Progenitor cell of endocrine pancreas (in vitro differentiated cells): Measurements from ENCODE around the gene CHPF. TPM values are rescaled to one million over a fixed set of nuclear protein-coding genes. Genes with fewer than 3 reads are reported as not detected.

Experiments used
- DNase-seq: peaks from one replicate; pipeline ENCODE4 v3.0.0; 2021; ENCODE audit warnings: low spot score; ENCODE audit not compliant: unreplicated experiment
- H3K27ac Mint-ChIP-seq: 2 replicates; pipeline ENCODE4 v1.8.0; 2021; ENCODE audit warnings: mild to moderate bottlenecking, moderate library complexity, mixed read lengths
- H3K27me3 Mint-ChIP-seq: 2 replicates; pipeline ENCODE4 v1.8.0; 2021; ENCODE audit warnings: mixed read lengths
- H3K36me3 Mint-ChIP-seq: 2 replicates; pipeline ENCODE4 v1.8.0; 2022; ENCODE audit warnings: mixed read lengths; ENCODE audit not compliant: insufficient read depth
- H3K4me1 Mint-ChIP-seq: 2 replicates; pipeline ENCODE4 v1.8.0; 2021; ENCODE audit warnings: low read depth, mixed read lengths
- H3K4me3 Mint-ChIP-seq: 2 replicates; pipeline ENCODE4 v1.8.0; 2021; ENCODE audit warnings: low read depth, mild to moderate bottlenecking, moderate library complexity, mixed read lengths
- H3K9me3 Mint-ChIP-seq: 2 replicates; pipeline ENCODE4 v1.8.0; 2021; ENCODE audit warnings: low read depth, mixed read lengths
- CTCF ChIP-seq: fragments of 200-600 bp; sonication (generic); IDR thresholded peaks from one replicate; pipeline ENCODE4 v1.5.0; 2021; ENCODE audit warnings: antibody characterized with exemption, mild to moderate bottlenecking; ENCODE audit not compliant: unreplicated experiment
- total RNA-seq: library from RNA; stranded (reverse); gene quantifications from 2 replicates; pipeline ENCODE4 v1.2.1, GENCODE V29; 2021

The CHPF gene
- total RNA-seq, 1 donor from 2014 or later: 49.1 TPM

GRCh38 chr2:219573166-219573565, 29.6 kb upstream of the CHPF start:
- peaks cover 6% of the 10 kb centered on the region for H3K36me3 Mint-ChIP-seq
- H3K4me3 Mint-ChIP-seq: no peak overlapping the region
- peaks cover 5% of the 10 kb centered on the region for H3K27me3 Mint-ChIP-seq
- peak overlapping the region; percentile 35 for H3K27ac Mint-ChIP-seq
- peaks cover 33% of the 10 kb centered on the region for H3K4me1 Mint-ChIP-seq
- no peak for DNase-seq
- TF ChIP-seq CTCF: no peak
- H3K9me3 Mint-ChIP-seq: no peaks in the 10 kb centered on the region

GRCh38 chr2:219572237-219573001, 28.8 kb upstream of the CHPF start, which contains the start of gene INHA:
Gene INHA, plus strand, starts transcription at chr2:219572310. Its CDS starts 65 bp downstream, at chr2:219572375.
- peak within 1 kb of the TSS; percentile 61 for H3K4me3 Mint-ChIP-seq
- no peak for TF ChIP-seq CTCF
- peaks cover 7% of the 10 kb centered on the region for H3K36me3 Mint-ChIP-seq
- no peak for DNase-seq
- peaks cover 5% of the 10 kb centered on the region for H3K27me3 Mint-ChIP-seq
- peaks cover 30% of the 10 kb centered on the region for H3K4me1 Mint-ChIP-seq
- no peaks in the 10 kb centered on the region for H3K9me3 Mint-ChIP-seq
- peak within 1 kb of the TSS; percentile 96 for H3K27ac Mint-ChIP-seq

DNA sequence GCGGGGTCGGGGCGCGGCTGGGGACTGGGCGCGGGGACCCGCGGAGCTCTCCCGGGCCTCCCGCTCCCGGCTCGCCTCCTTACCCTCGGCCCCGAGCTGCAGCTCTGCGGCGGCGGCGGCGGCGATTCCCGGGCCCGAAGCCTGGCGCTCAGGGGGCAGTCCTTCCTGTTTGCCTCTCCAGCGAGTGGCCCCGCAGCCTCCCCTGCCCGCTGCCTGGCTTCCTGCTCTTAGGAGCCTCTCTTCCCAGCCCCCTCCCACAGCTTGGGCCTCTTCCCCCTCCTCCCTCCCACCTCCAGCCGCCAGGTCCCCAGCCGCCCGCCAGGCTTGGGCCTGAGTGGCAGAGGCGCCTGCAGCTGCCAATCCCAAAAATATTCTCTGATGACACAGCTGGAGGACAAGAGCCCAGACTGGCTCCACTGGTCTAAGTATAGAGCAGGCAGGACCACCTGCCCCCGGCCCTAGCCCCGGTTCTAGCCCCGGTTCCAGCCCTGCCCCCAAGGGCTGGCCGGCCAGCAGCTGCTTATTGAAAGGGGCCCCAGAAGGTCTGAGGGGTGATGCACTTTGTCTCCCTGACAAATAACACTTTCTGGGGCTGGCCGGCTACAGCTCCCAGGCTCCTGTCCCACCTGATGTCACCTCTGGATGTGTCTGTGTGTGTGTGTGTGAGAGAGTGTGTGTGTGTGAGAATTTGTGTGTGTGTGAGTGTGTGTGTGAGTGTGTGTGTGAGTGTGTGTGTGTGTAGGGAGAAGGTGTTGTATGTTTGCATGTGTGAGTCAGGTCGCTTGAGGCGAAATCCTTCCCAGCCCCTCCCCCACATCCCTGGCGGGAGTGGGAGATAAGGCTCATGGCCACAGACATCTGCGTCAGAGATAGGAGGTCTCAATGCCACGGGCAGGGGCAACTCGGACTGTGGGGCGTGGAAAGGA, 28.0 kb upstream of the CHPF start, which contains the start of gene OBSL1:
TSS of gene OBSL1 (minus strand) at position 229 of the 926 bp plus-strand sequence. CDS start 307 bp downstream, outside the sequence.
- H3K4me1 Mint-ChIP-seq: peaks cover 21% of the 10 kb centered on the region
- no peak for TF ChIP-seq CTCF
- peaks cover 9% of the 10 kb centered on the region for H3K36me3 Mint-ChIP-seq
- H3K4me3 Mint-ChIP-seq: peak within 1 kb of the TSS; percentile 67
- H3K27ac Mint-ChIP-seq: peak within 1 kb of the TSS; percentile 96
- H3K27me3 Mint-ChIP-seq: peaks cover 5% of the 10 kb centered on the region
- peak; percentile 77 for DNase-seq
- no peaks in the 10 kb centered on the region for H3K9me3 Mint-ChIP-seq

GRCh38 chr2:219570924-219571310, 27.3 kb upstream of the CHPF start:
- TF ChIP-seq CTCF: no peak
- no peak for DNase-seq
- peaks cover 14% of the 10 kb centered on the region for H3K36me3 Mint-ChIP-seq
- peak overlapping the region; percentile 67 for H3K4me3 Mint-ChIP-seq
- H3K9me3 Mint-ChIP-seq: no peaks in the 10 kb centered on the region
- H3K27ac Mint-ChIP-seq: no peak overlapping the region
- H3K27me3 Mint-ChIP-seq: peaks cover 5% of the 10 kb centered on the region
- peaks cover 15% of the 10 kb centered on the region for H3K4me1 Mint-ChIP-seq

DNA sequence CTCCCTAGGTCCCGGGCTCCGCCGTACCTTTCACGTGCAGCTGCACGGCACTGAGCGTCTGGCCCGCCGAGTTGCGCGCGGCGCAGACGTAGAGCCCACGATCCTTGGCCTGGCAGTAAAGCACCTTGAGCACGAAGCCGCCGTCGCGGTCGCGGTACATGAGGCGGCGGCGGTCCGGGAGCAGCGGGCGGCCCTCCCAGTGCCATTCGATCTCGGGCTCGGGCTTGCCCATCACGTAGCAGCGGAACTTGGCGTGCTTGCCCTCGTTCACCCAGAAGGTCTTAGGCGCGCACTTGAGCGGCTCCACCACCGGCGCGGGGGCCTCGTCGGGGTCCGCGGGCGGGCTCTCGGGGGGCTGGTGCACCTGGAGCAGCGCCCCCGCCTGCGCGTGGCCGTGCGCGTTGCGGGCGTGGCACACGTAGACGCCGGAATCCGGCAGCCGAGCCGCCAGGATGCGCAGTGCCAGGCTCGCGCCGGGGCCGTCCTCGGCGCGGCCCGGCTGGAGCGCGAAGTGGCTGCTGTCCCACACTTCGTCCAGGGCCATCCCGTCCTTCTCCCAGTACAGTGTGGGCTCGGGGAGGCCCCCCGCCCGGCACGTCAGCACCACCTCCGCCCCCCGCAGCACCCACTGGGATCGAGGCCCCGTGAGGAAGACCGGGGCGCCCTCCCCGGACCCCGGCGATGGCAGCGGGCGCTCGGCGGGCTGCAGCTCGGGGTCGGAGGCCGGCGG, 26.8 kb upstream of the CHPF start:
- Mint-ChIP-seq H3K4me1 (peaks cover 9% of the 10 kb centered on the region), H3K27ac (peak overlapping the region; percentile 79), H3K4me3 (peak overlapping the region; percentile 75), H3K27me3 (peaks cover 5% of the 10 kb centered on the region), H3K36me3 (peaks cover 15% of the 10 kb centered on the region), H3K9me3 (no peaks in the 10 kb centered on the region)
- no peak for TF ChIP-seq CTCF
- DNase-seq: no peak
